HUDEP-2 (cell line): Measurements from ENCODE around the gene SYNGR3.
A peak's percentile ranks its signal among the peaks of the same experiment; 100 is the strongest.

Source experiments
- DNase-seq, 76 experiments: peaks; one replicate each; lab custom pipeline; 2025; ENCODE audit not compliant: unreplicated experiment in 76 of 76; lab: John Stamatoyannopoulos, UW

Gene SYNGR3

GRCh38 chr16:1976216-1976520, 13.6 kb upstream of the SYNGR3 start:
- no peak for DNase-seq

DNA sequence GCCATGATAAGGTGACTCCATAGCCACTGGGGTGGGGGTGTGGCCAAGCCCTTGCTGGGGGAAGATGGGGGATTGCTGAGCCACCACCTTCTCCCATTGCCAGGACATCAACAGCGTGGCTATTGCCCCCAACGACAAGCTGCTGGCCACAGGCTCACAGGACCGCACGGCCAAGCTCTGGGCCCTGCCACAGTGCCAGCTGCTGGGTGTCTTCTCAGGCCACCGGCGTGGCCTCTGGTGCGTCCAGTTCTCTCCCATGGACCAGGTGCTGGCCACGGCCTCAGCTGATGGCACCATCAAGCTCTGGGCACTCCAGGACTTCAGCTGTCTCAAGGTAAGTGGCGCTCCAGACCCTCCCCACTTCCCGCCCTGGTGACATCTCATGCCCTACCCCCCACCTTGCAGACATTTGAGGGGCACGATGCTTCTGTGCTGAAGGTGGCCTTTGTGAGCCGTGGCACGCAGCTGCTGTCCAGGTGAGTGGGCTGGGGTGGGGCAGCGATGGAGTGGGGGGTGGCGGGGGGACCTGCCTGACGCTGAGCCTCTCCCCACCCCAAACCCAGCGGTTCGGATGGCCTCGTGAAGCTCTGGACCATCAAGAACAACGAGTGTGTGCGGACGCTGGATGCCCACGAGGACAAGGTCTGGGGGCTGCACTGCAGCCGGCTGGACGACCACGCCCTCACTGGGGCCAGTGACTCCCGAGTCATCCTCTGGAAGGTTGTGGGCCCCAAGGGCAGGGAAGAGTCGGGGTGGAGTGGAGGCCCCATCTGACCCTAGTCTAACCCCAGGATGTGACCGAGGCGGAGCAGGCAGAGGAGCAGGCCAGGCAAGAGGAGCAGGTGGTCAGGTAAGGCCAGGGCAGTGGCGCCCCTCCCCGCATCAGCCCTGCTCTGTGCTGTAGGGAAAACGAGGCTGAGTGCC, 12.6 kb upstream of the SYNGR3 start:
- DNase-seq, result no peak

GRCh38 chr16:1977875-1978268, 11.9 kb upstream of the SYNGR3 start:
- DNase-seq, result no peak

DNA sequence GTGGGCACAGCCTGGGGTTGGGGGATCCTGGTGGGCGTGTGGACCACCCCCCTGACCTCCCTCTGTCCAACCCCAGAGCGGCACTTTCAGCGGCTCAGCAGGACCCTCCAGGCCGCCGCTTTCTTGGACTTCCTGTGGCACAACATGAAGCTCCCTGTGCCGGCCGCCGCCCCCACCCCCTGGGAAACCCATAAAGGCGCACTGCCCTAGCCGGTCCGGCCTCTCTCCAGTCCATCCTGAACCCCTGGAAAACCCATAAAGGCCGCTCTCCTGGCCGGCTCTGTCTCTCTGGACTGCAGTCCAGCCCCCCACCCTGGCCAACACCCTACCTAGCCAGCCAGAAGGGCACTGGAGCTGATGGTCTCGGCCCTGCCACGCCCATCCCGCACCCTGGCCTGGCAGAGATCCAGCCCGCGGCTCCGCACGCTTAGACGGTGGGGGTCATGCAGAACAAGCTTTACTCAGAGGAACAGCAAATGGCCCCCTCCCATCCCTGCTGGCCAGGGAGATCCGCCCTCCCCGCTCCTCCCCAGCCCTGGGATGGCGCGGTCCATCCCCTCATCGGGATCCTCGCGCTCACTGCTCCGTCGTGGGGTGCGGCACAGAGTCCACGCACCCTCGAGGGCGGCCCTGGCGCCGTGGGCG, 11.2 kb upstream of the SYNGR3 start:
- no peak for DNase-seq

- DNase-seq, result no peak
These were observed 10.3 kb upstream of the SYNGR3 start for GRCh38 chr16:1979271-1980029.

- no peak for DNase-seq
These were observed 9.6 kb upstream of the SYNGR3 start for GRCh38 chr16:1980030-1980769.

DNA sequence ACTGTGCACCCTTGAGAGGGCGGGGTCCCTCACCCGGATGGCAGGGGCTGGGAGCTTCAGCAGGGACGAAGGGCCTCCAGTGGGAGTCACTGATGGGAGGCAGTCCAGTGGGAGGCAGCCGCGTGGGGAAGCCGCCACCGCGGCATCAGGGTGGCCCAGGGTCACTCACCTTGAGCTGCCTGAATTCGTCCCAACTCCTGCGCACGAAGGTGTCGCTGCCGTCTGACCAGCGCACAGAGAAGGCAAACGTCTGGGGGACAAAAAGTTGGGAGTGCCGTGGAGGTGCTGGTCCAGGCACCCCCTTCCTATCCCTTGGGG, 9.0 kb upstream of the SYNGR3 start:
- no peak for DNase-seq

- DNase-seq, result no peak
These were observed 8.4 kb upstream of the SYNGR3 start, which contains the start of gene NOXO1 for GRCh38 chr16:1981398-1981836. Gene NOXO1 (minus strand): TSS chr16:1981469. CDS start chr16:1981179, 290 bp downstream.

DNA sequence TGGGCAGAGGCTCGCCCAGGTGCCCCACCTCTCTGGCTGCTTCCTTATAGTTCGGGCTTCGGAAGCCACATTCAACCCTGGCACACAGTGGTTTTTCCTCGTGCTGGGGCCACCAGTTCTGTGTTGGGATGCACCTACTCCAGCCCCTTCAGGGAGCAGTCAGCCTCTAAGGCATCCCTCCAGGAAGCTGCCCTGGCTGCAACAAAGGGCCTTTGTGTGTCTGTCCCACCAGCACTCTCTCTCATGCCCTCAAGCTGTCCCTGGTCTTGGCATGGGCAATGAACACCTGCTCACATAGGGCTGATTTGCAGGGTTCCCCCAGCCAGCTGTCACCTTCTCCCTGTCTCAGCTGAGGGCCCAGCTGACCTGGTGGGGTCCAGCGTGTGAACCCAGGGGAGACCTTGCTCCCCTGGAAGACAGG, 7.7 kb upstream of the SYNGR3 start:
- DNase-seq, result no peak

GRCh38 chr16:1982991-1983543, 6.7 kb upstream of the SYNGR3 start:
- no peak for DNase-seq

- peak in 71 of 76 experiments; percentile 32 to 91 (median 75) for DNase-seq
These were observed 6.0 kb upstream of the SYNGR3 start, which contains the start of gene GFER for GRCh38 chr16:1983544-1984346. Gene GFER (plus strand): TSS chr16:1984193. CDS start chr16:1984219, 26 bp downstream.

DNA sequence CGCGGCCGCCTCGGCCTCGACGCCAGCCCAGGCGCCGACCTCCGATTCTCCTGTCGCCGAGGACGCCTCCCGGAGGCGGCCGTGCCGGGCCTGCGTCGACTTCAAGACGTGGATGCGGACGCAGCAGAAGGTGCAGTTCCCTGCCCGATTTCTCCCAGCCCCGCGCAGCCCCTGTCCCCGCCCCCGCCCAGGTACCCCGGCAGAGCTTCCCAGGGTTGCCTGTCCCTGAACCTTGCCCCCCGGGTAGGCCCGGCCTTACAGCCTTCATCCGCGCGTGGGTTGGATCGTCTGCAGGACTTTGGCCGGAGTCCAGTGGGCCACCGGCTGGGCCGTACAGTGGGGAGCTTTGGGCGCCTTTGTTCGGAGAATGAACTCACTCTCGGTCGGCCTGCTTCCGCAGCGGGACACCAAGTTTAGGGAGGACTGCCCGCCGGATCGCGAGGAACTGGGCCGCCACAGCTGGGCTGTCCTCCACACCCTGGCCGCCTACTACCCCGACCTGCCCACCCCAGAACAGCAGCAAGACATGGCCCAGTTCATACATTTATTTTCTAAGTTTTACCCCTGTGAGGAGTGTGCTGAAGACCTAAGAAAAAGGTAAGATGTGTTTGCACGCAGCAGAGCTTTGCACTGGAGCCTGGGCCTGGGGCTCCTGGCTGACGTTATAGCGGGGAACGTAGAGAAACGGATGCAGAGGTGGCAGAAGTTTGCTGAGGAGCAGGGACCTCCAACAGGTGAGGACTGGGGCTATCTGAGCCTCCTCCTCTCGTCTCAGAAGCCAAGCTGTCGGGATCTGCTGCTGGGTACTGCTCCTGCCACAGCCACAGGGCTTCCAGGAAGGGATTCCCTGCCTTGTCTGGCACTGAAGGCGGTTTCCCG, 5.2 kb upstream of the SYNGR3 start:
- peak in 6 of 76 experiments; percentile 21 to 55 (median 51) for DNase-seq

- DNase-seq, result no peak
These were observed 4.2 kb upstream of the SYNGR3 start for GRCh38 chr16:1985466-1986150.

GRCh38 chr16:1987198-1987597, 2.6 kb upstream of the SYNGR3 start:
- DNase-seq, result no peak

DNA sequence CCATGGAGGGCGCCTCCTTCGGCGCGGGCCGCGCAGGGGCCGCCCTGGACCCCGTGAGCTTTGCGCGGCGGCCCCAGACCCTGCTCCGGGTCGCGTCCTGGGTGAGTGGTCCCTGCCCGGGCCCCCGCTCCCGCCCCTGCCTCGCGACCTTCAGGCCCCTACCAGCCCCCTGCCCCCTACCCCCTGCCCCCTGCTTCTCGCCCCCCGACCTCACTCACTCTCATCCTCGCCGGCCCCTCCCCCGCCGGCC, 256 bp downstream of the SYNGR3 start:
- DNase-seq, result no peak

- no peak for DNase-seq
These were observed 773 bp downstream of the SYNGR3 start for GRCh38 chr16:1990351-1991134.

- no peak for DNase-seq
These were observed 1.4 kb downstream of the SYNGR3 start for GRCh38 chr16:1991135-1991551.

GRCh38 chr16:1991588-1991947, 1.8 kb downstream of the SYNGR3 start:
- no peak for DNase-seq
